Measurements from ENCODE around the gene SERPINB6.
"Not testable (repeated sequence)": the region's sequence is repeated elsewhere in the genome, so short reads cannot be mapped to it uniquely, and the experiment has no call there.

The SERPINB6 gene

GRCh38 chr6:2901645-2902502 is 69.5 kb downstream of the SERPINB6 start:
- DNase-seq: not testable (repeated sequence)

GRCh38 chr6:2900821-2901644 is 70.3 kb downstream of the SERPINB6 start:
- DNase-seq: no peak

- DNase-seq: no peak
Observed at GRCh38 chr6:2900221-2900807, 71.1 kb downstream of the SERPINB6 start.

- no peak for DNase-seq
Observed at GRCh38 chr6:2899596-2899995, 71.8 kb downstream of the SERPINB6 start.
